NOMO-1 treated with DMSO at 0.1 percent for 48 hours (cell line): ENCODE results near the gene CCDC124.

Experiments
- DNase-seq: peaks from one replicate; lab custom pipeline; 2025; ENCODE audit not compliant: unreplicated experiment; lab: John Stamatoyannopoulos, UW

The CCDC124 gene

DNA sequence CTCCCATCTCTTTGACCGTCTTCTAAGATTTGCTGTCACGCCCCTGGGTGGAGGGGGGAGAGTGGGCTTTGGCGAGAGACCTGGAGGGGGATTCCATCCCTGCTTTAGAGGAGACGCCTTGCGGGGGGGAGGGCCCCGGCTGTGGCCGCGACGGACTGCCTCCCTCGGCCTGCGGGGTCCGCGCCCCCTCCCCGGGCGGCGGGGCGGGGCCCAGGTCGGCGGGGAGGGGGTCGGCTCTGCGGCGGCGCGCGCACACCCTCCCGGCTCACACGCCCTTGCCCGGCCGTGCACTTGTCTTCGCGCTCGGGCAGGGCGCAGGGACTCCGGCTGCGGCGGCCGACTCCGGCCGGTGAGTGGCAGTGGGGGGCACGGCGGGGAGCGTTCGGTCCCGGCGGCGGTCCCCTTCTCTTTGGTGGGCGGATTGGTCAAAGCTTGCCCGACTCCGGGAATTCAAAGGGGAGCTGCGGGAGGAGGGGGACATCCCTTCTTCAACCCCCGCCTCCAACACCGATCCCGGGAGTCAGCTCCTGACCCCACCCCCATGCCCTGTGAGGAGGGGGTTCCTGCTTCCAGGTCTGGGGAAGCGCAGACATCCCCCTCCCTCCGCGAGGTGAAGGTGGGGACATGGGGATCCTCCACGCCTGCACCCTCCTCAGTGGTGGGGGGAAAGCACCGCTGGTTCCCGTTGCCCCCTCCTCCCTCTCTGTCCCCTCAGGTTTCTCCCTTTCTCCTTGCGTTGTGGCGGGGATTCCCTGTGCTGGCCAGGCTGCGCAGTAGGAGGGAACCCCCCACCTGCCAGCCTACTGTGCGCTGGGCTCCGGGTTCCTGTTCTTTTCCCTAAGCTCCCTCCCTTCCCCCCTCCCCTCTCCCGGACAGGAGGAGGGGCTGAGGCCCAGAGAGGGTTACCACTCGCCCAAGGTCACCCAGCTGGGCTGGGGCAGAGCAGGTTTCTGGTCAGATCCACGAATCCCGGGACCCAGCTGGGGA is 19.5 kb downstream of the CCDC124 start:
- DNase-seq: no peak

DNA sequence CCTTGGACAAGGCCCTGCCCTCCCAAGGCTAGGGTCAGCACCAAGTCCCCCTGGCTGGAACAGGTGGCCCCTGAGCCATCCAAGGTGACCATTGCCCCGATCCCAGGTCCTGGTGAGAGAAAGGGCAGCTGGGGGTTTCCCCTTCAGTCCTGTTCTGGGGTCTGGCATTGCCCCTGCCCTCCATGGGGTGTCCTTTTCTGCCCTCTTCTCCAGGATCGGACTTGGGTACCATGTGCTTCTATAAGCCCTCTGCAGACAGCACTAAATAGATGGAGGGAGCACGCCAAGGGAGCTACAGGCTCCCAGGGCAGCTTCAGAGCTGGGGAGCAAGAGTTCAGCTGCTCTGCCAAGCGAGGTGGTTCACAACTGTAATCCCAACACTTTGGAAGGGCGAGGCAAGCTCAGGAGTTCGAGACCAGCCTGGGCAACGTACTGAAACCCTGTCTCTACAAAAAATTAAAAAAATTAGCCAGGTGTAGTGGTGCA is 20.5 kb downstream of the CCDC124 start:
- DNase-seq: no peak

DNA sequence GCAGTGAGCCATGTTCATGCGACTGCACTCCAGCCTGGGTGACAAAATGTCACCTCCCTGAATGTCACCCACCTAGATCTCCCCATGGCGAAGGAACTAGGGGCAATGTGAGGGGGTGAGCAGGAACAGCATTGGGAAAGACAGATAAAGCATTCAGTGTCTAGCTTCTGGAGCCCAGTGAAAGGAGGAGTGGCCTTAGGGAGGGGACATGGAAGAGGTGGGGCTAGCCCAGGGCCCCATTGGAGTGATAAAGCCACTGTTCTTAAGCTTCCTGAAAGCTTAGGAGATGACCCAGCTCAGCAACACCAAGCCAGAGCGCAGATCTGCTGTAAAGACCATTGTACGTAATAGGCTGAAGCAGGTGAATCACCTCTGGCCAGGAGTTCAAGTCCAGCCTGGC is 21.1 kb downstream of the CCDC124 start:
- no peak for DNase-seq

DNA sequence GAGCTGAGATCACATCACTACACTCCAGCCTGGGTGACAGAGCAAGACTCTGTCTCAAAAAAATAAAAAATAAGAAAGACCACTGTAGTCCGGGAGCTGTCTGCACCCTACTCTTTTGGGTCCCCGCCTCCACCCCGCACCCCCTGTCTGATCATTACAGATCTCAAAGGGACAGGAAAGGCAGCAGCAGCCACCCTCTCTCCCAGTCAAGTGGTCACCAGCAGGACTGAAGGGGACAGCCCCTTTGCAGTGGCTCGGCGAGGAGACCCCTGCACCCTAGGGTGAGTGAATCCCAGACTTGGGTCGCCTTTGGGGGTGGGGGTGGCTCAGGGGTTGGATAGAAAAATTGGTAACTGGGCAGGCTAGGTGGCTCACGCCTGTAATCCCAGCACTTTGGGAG is 21.6 kb downstream of the CCDC124 start:
- no peak for DNase-seq

DNA sequence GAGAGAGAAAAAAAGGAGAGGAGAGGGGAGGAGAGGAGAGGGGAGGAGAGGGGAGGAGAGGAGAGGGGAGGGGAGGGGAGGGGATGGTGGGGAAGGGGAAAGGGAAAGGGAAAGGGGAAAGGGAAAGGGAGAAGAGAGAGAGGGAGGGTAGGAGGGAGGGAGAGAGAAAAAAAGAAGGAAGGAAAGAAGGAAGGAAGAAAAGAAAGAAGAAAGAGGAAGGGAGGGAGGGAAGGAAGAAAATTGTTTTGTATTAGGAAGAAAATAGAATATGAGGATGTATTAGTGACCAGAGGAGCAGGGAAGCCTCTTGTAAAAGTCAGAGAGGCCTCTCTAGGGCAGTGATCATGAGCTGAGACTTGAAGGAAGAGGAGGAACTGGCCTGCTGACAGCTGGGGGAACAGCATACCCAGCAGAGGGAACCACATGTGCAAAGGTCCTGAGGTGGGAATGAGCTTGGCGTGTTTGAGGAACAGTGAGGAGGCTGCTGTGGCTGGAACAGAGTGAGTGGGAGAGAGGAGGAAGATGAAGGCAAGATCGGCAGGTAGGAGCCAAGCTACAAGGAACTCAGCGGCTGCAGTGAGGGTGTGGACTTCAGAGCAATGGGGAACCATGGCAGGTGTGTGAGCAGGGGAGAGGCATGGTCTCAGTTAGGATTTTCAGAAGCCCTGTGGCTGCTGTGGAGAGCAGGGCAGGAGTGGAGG is 24.5 kb downstream of the CCDC124 start:
- DNase-seq: no peak

DNA sequence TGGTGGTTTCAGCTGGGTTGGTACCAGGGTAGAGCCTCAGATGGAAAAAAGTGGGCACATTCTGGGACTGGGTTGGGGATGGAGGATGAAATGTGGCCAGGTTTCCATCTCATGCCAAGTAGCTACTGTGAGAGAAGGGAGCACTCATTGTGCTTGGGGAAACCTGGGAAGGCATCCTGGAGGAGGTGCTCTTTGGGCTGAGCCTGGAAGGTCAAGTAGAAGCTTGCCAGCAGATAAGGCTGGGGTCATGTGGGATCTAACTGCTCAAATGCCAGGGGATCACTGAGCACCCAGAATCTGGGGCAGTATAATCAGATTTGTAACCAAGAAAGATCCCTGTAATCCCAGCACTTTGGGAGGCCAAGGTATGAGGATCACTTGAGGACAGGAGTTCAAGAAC is 25.1 kb downstream of the CCDC124 start:
- no peak for DNase-seq

DNA sequence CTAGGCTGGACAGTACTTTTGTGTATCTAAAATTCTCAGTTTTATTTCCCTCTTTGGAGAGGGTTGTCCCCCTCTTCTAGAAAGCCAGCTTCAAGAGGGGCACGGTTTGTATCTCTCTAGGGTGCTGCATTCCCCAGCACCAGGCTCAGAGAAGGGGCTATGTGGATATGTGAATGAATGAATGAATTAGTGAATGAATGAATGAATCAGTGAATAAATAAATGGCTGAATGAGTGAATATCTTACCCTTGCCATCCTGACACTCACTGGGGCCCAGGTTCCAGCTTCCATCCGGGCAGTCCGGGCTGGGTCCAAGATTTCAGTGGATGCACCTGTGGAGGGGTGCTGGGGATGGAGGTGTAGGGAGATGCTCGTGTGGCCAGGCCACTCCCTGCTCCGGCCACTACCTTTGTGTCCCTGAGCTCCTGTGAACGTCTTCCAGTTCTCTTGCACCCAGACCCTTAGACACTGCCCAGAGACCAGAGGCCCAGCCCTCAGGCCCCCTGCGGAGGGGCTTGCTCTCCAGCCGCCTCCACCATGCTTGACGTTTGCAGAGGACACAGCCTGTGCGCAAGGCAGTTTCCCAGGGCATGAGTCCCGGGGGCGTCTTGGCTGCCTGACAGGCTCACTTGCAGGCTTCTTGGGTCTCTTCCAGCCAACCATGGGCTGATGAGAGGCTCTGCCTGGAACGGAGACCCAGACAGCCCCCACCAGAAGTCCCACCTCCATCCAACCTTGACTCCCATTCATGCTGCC is 31.3 kb downstream of the CCDC124 start:
- DNase-seq: no peak

DNA sequence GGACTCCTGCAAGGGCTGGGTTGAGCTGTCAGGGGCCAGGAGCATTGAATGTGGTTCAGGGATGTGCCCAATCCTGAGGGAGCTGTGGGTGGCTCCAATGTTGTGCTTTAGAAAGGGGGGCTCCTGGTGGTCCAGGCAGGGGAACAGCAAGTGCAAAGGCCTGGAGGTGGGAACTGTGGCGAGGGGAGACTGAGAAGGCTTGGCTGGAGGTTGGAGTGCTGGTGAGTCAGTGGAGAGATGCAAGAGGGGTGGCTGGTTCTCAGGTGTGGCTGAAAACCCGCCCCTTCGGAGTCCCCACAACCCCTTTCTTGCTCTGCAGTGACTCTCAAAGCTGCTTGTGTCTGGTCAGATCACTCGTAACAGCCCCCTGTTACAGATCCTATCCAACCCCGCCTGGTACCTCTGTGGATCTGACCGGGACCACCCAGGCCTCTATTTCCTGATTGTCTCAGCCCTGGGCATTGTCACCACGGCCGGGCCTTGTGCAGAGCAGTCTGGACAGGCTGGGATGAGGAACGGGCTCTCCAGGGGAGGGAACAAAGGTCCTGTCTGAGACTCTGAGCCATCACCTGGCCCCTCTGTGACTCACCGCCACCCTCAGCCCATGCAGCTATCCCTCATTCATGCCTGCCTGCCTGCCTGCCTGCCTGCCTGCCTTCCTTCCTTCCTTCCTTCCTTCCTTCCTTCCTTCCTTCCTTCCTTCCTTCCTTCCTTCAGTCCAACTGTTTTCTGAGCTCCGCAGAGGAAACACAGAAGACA is 32.7 kb downstream of the CCDC124 start:
- no peak for DNase-seq

DNA sequence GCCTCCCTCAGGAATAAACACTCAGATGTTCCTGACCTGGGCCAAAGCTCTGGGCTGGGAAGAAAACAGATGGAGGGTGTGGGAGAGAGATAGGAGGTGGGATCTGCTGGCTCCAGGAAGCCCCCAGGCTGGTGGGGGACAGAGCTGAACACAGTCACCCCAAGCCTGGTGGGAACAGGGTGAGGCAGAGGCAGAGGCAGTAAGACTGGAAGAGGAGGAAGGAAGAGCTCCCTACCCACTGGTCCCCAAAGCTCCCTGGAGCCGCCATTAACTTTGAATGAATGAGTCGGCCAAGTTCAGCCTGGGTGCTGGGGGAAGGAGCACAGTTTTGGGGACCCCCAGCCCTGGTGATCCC is 33.3 kb downstream of the CCDC124 start:
- DNase-seq: no peak

DNA sequence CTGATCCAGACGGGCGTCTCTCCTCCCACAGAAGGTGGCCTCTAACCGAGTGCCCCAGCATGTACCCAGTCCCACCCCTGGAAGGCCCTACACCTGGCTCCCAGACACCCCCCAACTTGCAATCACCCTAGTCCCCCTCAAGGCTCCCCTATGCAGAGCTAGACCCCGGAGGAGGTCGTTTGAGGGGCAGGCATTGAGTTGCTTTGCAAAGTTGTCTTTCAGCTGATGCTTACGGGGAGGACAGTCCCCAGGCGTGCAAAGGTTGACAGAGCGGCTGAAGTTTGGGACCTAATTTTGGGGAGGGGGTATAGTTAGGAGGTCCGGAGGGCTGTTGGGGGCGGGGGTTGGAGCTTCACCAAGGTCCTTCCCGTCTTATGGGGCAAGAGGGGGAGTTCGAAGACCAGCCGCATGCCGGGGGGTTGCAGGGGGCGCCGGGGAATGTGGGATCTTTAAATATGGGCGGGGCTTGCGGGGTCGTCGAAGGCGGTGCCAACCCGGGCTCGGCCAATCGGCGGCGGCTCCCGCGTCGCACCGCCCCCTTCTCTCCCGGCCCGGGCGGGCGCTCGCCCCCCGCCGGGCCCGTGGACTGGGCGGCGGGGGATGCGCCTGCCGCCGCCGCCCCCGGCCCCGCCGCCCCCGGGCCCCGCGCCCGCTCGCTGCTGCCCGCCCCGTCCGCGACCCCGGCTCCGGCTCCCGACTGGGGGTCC is 33.9 kb downstream of the CCDC124 start, which contains the start of gene KCNN1:
Gene KCNN1 (plus strand): TSS at position 558 of the 707 bp plus-strand sequence. CDS start 6,782 bp downstream, outside the sequence.
- no peak for DNase-seq

DNA sequence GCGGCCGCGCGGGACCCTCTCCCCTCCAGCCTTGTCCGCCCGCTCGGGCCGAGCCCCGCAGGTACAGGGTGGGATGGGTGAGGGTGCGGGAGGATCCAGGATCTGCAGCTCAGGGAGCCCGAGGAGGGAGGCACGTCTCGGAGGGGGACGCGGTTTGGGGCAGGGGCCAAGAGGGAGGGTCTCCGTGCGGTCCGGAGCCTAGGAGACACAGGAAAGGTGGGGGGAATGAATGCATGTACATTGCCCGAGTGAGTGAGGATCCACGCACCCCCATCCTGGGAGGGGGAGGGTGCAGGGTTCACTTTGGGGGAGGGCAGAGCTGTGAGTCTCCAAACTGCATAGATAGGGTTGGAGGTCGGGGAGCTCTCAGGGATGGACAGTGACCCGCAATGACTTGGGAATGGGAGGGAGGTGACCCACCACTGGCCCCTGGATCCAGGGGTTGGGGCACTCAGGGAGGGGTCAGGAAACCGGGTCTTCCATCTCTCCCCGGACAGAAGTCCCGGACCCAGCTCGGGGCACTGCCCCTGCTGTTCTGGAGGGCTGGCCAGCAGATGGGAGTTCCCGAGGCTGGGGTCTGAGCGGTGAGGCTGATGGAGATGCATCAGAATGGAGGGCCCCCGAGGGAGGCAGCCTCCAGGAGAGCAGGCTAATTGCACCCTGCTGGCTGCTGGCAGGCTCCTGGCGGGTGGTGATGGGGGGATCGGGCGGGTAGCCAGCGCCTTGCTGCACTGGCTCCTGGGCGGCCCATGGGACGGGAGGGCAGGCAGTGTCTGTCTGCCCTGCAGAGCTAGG is 34.6 kb downstream of the CCDC124 start:
- DNase-seq: no peak

DNA sequence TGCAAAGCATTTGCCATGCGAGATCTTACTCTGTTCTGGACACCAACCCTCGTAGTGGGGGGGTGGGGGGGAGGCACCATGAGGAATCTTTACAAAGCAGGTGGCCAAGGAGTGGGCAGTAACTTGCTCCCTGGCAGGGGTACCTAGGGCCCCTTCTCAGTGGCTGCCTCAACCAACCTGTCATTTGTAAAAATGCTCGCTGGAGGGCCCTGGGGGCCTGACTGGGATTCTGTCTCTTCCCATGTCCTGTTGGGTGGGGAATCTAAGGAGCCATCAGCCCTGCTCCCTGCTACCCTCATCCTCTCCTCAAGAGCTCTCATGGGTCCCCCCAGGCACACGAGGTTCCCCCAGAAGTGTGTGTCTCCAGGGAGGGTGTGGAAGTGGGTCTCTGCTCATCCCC is 35.5 kb downstream of the CCDC124 start:
- DNase-seq: no peak

DNA sequence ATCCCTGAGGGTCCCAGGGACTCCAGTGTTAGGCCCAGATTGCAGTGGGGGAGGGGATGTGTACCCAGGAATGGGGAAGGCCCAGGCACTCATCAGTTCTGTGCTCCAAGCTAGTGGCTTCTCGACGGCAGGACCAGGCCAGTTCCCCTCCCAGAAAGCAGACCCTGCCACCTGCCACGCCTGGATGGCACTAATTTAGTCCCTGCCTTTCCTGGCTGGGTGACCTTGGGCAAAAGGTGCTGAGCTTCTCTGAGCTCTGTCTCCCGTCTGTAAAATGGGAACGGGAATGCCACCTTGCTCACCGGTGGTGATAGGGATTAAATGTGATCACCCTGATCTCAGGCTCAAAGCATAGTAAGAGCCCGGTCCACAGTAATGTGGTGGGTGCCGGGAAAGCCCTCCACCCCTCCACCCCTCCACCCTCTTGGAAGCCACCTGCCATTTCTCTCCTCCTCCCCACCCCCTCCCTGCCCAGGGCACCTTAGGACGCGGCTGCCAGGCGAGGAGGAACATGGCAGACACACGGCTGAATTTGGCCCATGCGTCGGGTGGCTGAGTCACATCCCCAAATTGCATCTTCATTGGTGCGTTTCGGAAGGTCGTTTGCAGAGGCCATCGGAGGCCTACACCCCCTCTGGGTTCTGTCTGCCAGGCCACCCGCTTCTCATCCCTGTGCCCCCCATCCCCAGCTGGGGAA is 36.4 kb downstream of the CCDC124 start:
- DNase-seq: no peak

DNA sequence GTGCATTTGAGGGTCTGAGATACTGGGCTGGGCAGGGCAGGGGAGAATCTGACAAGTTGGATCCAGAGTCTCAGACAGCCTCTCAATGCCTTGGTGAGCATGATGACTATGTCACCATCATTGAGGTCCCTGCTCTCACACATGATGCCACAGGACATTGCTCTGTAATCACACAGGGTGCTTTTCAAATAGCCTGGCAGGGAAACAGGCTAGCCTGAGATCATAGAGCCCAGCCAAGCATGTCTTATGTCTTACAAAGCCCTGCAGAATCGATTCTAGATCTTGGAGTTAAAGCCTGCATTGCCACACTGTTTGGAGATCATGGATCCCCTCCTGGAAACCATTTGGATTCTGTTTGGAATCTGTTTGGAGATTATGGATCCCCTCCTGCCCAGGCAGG is 39.4 kb downstream of the CCDC124 start:
- no peak for DNase-seq

DNA sequence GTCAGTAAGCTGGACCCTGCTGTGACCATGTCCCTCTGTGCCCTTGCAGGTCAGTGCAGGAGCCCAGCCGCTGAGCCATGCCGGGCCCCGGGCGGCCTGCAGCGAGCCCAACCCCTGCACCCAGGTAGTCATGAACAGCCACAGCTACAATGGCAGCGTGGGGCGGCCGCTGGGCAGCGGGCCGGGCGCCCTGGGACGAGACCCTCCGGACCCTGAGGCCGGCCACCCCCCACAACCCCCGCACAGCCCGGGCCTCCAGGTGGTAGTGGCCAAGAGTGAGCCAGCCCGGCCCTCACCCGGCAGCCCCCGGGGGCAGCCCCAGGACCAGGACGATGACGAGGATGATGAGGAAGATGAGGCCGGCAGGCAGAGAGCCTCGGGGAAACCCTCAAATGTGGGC is 40.9 kb downstream of the CCDC124 start:
- DNase-seq: no peak

DNA sequence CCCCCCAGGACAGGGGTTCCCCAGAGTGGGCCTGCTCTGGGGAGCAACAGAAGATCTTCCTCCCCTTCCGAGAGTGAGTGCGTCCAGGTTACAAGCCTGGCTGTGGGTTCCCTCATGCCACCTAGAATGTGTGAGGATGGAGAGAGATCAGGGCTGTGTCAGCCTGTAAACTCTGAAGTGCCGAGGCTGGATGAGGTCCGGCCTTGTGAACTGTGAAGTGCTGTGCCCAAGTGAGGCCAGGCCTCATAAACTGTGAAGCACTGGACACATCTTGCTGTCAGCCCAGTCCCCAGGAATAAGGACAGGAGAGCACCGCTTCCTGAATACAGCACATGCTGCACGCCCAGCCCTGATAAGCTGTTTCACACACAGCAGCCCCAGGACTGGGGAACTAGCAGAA is 41.7 kb downstream of the CCDC124 start:
- DNase-seq: no peak

DNA sequence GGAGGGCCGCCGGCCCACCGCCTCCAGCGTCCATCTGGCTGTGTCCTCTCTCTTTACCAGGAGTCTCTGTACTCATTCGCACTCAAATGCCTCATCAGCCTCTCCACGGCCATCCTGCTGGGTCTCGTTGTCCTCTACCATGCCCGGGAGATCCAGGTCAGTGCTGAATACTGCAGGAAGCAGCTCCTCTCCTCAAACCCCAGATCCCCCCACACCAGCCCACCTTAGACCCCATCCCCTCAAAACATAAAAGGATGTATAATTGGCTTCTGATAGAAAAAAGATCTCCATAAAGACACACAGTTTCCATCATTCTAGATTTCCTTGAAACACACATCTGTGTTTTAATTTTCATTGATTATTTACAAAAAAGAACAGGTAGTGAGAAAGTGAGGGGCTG is 42.2 kb downstream of the CCDC124 start:
- no peak for DNase-seq

DNA sequence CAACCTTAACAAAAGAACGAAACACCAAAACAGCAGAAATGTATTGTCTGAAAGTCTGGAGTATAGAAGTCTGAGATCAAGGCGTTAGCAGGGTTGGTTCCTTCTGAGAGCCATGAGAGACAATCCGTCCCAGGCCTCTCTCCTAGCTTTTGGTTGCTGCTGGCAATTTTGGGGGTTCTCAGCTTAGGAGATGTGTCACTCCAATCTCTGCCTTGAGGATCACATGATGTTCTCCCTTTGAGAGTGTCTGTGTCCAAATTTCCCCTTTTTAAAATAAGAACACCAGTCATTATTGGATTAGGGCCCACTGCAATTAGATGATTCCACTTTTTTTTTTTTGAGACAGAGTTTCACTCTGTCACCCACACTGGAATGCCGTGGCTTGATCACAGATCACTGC is 44.2 kb downstream of the CCDC124 start:
- peak; percentile 31 for DNase-seq

DNA sequence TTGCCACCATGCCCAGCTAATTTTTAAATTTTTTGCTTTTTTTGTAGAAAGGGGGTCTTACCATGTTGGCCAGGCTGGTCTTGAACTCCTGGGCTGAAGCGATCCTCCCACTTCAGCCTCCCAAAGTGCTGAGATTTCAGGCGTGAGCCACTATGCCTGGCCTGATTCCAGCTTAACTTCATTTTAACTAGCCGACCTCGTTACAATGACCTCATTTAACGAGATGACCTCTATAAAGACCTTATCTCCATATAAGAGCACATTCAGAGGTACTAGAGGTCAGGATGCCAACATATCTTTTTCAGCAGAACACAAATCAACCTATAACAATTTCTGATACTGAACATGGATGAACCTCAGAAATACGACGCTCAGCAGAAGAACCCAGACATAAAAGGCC is 44.7 kb downstream of the CCDC124 start:
- DNase-seq: no peak
